CD4-positive, alpha-beta T cell treated with Interleukin-15 for 4 hours (primary cell): ENCODE measurements around the gene MBD3.

Experiments used
- DNase-seq: peaks from one replicate; pipeline ENCODE4 v3.0.0-alpha.2; 2020; ENCODE audit warnings: low spot score

Gene MBD3

GRCh38 chr19:1571358-1571757, 21.3 kb downstream of the MBD3 start:
- DNase-seq: no peak

- DNase-seq: no peak
Measured at GRCh38 chr19:1570836-1571235, 21.8 kb downstream of the MBD3 start.

GRCh38 chr19:1569997-1570396, 22.7 kb downstream of the MBD3 start:
- DNase-seq: no peak

- peak; percentile 80 for DNase-seq
Measured at GRCh38 chr19:1568320-1569019, 24.2 kb downstream of the MBD3 start, which contains the start of gene MEX3D. TSS of gene MEX3D (minus strand) at chr19:1568325. CDS start at chr19:1568058, 267 bp downstream.

GRCh38 chr19:1567848-1568227, 24.8 kb downstream of the MBD3 start:
- DNase-seq: no peak

GRCh38 chr19:1567116-1567847, 25.4 kb downstream of the MBD3 start:
- DNase-seq: no peak

- no peak for DNase-seq
Measured at GRCh38 chr19:1566392-1567115, 26.1 kb downstream of the MBD3 start.

- DNase-seq: no peak
Measured at GRCh38 chr19:1563251-1563650, 29.4 kb downstream of the MBD3 start.

- no peak for DNase-seq
Measured at GRCh38 chr19:1561236-1561842, 31.3 kb downstream of the MBD3 start.

GRCh38 chr19:1560286-1560882, 32.3 kb downstream of the MBD3 start:
- DNase-seq: no peak

GRCh38 chr19:1558552-1558951, 34.1 kb downstream of the MBD3 start:
- no peak for DNase-seq

- no peak for DNase-seq
Measured at GRCh38 chr19:1556390-1557070, 36.1 kb downstream of the MBD3 start.

GRCh38 chr19:1555487-1556389, 36.9 kb downstream of the MBD3 start:
- DNase-seq: no peak

- no peak for DNase-seq
Measured at GRCh38 chr19:1554968-1555367, 37.7 kb downstream of the MBD3 start.

GRCh38 chr19:1553415-1553814, 39.2 kb downstream of the MBD3 start:
- DNase-seq: no peak

GRCh38 chr19:1551068-1552040, 41.3 kb downstream of the MBD3 start:
- no peak for DNase-seq

GRCh38 chr19:1549332-1549945, 43.2 kb downstream of the MBD3 start:
- DNase-seq: no peak

- DNase-seq: no peak
Measured at GRCh38 chr19:1540365-1540925, 52.2 kb downstream of the MBD3 start.
